TTC549 (cell line): ENCODE data around the gene SLC25A1.

Experiments used
- FAIRE-seq: peaks from 2 replicates; lab custom pipeline; 2012; peaks lifted over from hg19 to GRCh38; lab: Jason Lieb, UNC

SLC25A1 gene

DNA sequence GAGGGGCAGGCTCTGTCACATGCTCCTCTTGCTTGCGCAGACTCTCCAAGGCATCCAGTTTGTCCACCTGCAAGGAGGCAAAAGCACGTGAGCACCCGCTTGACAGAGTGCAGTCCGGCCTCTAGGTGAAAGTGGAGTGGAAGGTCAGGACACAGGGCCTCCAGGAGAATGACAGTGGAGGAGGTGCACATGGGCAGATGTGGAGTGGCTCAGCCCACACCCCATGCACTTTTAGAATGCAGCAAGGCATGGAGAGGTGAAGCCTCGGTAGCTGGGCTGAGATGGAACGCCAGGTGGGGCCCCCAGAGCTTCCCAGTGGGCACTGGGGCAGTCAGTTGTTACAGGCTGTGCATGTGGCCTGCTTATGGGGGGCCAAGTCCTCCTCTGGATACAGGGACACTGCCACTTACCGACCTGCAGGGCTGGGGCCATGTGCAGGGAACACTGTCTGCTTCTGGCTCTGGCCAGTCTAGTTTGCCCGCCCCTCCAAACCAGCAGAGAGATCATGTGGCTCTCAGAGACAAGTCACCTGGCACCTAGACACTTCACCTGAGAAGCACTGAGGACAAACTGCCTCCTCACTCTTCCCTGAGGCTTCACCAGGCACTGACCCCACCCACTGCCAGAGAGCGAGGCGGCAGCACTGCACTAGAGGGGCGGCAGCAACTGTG lies 2.3 kb upstream of the SLC25A1 start:
- FAIRE-seq: no peak

- FAIRE-seq: no peak
These were observed 1.7 kb upstream of the SLC25A1 start for GRCh38 chr22:19180234-19180633.

DNA sequence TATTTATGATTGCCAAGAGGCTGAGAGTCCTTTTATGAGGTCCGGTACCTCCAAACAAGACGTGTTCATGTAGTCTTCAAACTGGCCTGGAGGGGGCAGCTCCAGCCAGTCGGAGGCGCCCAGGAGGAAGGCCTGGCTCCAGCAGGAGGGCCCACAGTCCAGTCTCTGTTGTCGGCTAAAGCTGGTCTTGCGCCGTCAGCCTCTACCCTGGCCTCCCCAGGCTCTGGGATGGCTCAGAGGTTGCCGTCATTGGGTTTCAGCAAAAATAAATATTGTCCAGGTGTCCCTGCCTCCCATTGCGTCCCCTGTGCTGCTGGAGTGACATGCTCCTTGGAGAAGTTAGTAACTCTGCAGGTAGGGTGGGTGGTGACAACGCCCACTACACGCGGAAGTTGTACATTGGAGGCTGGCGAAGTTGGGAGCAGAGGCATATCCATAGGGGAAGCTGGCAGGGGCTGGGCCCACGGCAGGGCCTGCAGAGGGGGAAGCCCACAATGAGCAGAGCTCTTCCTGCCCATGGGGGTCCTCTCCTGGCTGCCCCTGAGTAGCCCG lies 1.0 kb upstream of the SLC25A1 start:
- FAIRE-seq: peak; percentile 73

GRCh38 chr22:19178065-19178656 lies 375 bp downstream of the SLC25A1 start:
- no peak for FAIRE-seq

- no peak for FAIRE-seq
These were observed 1.1 kb downstream of the SLC25A1 start for GRCh38 chr22:19177164-19178064.

DNA sequence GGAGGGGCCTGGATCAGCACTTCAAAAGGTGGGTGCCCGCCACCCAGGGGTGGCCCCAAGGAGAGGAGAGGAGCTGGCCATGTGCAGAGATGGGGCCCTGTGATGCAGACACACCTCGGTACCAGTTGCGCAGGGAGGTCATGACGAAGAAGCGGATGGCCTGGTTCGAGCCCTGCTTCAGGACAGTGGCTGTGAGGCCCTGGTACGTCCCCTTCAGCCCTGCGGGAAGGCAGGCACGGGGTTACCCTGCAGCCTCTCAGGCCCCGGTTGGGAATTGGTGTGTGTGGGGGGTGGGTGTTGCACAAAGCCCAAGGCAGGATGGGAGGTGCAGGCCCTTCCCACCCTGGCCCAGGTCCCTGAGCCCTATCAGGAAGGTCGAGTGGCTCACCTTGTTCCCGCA lies 1.8 kb downstream of the SLC25A1 start:
- FAIRE-seq: no peak

- FAIRE-seq: no peak
These were observed 2.3 kb downstream of the SLC25A1 start for GRCh38 chr22:19176175-19176643.

DNA sequence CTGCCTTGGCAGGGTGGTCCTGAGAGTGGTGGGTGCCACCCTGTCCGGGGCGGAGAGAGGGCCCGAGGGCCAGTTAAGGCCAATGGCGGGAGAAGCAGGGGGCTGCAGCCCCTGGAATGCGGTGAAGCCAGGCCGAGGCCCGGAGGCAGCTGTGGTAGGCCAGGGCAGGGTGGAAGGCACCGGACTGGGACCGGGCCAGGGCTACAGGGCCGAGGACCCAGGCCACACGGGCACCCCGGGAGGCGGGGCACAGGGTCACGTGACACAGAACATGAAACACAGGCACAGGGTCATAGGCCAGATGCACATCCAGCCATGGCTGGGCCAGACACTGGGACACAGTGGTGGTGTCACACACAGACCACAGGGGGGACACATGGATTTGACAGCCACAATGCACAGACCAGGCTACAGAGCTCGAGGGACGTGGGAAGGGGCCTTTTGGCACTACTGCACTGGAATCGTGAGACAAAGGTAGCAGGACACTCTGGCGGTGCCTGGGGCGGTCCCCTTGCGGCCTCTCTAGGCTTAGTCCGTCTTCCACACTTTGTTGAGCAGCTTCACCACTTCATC lies 2.8 kb downstream of the SLC25A1 start:
- FAIRE-seq: no peak

DNA sequence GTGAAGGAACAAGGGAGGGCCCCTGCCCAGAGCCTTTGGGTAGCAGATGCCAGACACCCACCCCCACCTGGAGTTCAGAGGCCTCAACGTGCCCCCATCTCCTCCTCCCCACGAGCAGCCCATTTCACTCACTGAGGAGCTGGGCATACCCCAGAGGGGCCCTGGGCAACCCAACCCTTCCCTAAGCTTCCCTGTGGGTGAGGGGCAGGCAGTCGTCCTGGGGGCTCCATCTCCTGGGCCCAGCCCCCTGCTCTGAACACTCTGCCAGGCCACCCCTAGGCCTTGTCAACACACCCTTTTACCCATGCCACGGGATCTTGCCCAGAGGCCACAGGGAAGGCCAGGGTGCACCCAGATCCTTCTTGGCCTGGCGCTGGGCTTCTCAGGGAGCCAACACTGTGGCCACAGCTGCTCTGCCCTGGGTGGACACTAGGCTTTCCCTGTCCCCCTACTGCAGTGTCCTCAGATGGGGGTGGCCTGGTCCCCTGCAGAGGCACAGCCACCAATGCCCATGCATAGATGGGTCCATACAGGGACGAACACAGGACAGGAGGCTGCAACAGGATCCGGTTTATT lies 3.4 kb downstream of the SLC25A1 start:
- no peak for FAIRE-seq

GRCh38 chr22:19174106-19175025 lies 4.2 kb downstream of the SLC25A1 start:
- FAIRE-seq: no peak

DNA sequence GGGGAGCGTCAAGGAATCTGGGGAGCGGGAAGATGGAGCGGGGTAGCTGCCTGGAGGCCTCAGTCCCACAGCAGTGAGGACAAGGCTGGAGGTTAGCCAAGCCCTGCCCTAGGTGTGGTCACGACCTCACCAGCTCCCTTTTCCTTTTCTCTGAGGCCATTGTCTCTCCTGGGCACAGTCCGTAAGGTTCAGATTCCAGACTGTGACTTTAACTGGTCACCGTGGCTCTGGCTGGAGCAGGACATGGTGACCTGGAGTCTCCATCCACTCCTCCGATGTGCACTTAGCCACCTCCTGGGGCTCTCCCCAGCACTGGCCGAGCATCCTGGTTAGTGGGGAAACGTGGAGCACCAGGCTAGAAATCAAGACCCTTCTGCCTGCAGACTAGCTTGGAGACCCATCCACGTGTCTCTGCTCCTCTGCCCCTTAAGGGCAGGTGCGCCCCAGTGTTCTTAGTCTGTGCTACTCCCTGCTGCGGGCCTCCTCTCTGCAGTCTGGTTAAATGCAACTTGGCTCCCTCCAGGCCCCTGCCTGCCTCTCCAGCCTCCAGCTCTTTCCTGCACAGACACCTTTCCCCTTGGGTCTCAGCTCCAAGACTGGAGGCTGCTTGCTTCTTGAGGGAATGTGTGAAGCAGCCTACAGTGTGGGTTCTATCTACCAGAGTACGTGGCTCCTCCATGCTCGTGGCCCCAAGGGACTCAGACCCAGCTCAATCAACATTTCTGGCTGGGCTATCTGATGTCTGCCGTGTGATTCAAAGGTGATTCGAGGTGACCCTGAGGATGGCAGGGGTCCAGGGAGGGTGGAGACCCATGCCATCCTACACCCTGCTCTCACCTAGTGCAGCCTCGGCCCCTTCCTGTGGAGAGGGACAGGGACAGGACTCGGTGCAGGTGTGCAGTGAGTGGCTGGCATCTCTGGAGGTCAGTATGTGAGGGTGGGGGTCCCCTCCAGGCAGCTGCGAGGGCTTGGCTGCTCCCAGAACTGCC lies 5.2 kb downstream of the SLC25A1 start:
- FAIRE-seq: no peak

DNA sequence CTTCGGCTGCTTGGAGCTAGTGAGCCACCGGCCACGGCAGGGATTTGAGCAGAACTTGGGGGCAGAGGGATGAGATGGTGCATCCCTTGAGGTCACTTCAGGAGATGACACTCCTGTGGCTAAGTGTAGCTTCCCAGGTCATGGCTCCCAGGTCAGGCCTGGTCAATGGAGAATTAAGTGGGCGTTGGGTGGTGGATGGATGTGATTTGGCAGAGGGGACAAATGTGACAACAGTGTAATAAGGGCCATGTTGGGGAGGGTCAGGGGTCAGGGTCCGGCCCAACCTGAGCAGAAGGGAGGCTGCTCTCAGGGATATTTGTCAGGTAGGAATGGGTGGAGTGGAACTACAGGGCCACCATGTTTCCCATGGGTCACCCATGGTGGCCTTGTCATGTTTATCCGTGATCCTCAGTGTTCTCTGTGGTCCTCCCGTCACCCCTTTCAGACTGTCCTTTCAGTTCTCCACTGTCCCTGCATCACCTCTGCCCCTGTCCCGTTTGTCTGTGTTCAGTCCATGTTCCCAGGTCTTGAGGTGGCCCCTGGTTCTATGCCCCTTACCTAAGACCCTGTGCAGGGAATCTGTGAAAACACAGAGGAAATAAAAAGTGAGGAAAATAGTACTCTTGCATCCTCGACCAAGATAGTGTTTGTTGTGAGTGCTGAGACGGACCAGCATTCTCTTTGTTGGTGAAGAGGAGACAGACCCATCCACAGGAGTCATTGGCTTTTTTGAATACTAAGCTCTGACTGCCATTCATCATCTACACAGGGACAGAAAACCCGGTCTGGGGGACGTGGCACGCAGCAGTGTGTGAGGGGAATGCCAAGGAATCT lies 6.1 kb downstream of the SLC25A1 start:
- no peak for FAIRE-seq

GRCh38 chr22:19169947-19170318 lies 8.6 kb downstream of the SLC25A1 start:
- no peak for FAIRE-seq

GRCh38 chr22:19169002-19169946 lies 9.3 kb downstream of the SLC25A1 start:
- FAIRE-seq: no peak

- FAIRE-seq: no peak
These were observed 10.2 kb downstream of the SLC25A1 start for GRCh38 chr22:19168088-19168890.

DNA sequence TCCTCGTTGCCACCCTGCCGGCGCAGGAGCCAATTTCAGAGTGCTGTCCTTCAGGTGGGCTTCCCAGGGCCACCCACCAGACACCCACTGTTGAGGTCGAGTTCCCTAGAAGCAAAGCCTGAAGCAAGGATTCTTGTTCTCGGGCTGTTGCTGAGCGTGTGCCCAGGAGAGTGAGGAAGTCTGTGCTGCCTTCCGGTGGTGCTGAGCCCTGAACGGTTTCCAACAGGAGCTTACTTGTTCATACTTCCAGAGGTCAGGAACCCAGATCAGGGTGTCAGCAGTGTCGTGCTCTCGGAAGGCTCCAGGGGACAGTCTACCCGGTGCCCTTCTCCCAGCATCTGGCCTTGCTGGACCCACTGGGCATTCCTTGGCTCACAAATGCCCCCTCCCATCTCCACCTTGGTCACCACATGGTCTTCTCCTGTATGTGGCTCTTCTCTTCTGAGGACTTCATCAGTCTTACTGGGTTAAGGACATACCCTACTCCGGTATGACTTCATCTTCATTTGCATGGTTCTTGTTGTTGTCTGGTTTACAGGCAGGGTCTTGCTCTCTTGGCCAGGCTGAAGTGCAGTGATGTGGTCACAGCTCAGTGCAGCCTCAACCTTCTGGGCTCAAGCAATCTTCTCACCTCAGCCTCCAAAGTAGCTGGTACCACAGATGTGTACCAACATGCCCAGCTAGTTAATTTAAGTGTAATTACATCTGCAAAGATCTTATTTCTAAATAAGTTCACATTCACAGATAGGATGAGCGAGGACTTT lies 11.2 kb downstream of the SLC25A1 start:
- no peak for FAIRE-seq
